GM19372 (cell line): ENCODE data around the gene IGFALS.

Source experiments
- ATAC-seq: cut with Tn5 transposase; IDR thresholded peaks from one replicate; pipeline ENCODE4 v1.9.1; 2021; ENCODE audit warnings: mild to moderate bottlenecking, low read depth, moderate library complexity; ENCODE audit not compliant: unreplicated experiment

IGFALS gene

DNA sequence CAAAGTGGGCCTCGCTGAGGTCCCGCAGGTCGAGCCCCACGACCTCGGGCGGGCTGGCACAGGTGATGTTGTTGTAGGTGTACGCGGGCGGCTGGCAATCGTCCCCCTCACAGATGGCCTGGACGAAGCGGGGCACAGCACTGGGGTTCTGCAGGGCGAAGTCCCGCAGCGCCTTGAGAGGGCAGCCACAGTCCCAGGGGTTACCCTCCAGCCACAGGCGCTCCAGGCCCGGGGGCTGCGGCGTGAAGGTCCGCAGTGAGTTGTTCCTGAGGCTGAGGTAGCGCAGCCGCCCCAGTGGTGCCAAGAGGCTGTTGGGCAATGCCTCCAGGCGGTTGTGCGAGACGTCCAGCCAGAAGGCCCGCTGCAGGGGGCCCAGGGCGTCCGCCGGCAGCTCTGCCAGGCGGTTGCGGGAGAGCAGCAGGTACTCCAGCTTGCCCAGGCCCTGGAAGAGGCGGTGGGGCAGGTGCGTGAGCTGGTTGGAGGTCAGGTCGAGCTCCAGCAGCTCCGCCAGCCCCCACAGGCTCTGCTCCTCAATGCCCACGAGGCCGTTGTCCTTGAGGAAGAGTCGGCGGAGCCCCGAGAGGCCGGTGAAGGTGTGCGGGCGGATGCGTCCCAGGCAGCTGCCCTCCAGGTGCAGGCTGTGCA lies 2.8 kb downstream of the IGFALS start:
- no peak for ATAC-seq

GRCh38 chr16:1790261-1790610 lies 3.3 kb downstream of the IGFALS start:
- ATAC-seq: no peak

DNA sequence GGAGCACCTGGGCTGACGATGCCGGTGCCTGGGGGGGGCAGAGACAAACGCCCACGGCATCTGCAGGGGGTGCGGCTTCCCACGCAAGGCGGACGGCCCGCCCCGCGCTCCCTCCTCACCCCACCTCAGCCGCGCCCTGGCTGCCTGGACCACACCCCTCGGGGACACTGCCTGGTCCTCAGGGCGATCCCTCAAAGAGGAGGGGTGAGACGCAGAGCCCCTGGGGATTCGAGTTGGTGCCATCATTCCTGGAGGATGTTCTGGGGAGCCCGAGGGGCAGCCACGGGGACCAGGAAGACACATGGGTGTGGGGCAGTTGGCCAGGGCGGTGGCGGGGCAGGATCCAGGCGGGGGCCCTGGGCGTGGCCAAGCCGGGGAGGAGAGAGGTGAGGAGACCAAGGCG lies 3.9 kb downstream of the IGFALS start:
- ATAC-seq: no peak

DNA sequence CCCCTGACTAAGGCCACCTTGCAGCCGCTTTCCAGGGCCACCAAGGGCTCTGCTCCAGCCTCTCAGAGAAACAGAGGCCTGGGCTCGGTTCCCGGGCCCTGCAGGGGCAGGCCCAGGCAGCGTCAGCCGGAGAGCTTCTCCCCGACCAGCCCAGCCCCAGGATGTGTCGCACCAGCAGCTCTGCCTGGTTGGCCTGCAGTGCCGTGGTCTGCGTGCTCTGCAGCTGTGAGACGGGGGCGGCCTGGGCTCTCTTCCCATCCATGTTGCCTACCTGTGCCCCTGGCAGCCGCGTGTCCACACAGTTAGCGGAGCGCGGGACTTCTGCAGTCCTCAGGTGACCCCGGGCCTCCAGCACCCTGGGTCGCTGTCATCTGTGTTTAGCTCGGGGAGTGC lies 4.8 kb downstream of the IGFALS start:
- ATAC-seq: no peak

DNA sequence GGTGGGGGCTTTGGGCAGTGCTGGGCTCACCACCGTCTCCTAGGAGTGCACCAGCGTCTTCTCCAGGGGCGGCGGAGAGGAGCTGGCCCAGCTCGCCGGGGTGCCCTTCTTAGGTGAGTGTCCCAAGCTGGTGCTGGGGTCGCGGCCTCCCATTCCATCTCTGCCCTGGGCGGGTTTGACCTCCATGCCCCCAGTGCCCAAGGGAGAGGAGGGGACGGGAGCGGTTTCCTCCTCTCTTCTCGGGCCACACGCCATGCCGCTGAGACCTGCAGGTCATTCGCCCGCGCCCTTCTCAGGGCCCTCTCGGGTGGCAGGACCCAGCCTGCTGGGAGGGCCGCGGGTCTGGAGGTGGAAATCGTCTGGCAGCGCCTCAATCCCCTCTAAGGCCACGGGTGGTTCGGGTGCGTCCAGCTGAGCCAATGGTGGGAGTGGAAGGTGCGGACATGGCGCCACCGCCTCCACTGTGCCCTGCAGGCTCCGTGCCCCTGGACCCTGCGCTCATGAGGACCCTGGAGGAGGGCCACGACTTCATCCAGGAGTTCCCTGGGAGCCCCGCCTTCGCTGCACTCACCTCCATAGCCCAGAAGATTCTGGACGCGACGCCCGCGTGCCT lies 5.3 kb downstream of the IGFALS start:
- no peak for ATAC-seq

- no peak for ATAC-seq
Measured at GRCh38 chr16:1787322-1788094, 6.0 kb downstream of the IGFALS start.

- no peak for ATAC-seq
Measured at GRCh38 chr16:1787056-1787321, 6.5 kb downstream of the IGFALS start.

GRCh38 chr16:1786242-1787055 lies 7.1 kb downstream of the IGFALS start:
- ATAC-seq: no peak

GRCh38 chr16:1785846-1786170 lies 7.7 kb downstream of the IGFALS start:
- no peak for ATAC-seq

DNA sequence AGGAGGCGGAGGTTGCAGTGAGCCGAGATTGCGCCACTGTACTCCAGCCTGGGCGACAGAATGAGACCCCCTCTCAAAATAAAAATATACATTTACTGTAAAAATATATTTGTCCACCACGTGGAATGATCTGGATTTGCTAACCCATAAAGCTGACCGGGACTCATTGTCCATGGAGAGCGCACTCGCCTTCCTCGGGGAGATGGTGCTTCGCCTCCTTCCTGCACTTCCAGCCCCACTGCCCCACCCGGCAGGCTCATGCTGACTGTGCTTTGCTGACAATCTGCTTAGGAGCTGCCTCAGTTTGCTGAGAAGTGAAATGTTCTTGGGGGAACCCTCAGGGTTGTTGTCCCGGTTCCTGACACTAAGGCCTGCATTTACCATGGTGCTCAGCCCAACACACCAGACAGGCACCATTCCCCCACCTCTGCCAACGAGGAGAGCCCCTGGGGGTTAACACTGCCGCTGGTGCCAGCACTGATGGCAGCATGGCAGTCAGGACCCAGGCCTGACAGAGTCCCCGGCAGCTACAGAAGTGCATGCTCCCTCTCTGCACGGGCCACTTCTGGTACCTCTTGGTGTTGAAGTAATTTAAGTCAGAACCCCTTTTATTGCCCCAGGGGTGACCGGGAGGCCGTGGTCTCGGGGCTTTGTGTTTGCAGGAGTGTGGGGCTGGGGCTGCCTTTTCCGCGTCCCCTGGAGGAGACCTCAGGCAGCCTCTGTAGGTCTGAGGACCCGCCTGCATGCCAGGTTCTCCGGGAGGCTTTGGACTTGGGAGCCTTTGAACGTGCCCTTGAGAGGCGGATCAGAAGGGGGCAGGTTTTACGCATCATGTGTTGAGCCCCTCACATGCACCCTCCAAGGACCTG lies 8.3 kb downstream of the IGFALS start:
- ATAC-seq: no peak

DNA sequence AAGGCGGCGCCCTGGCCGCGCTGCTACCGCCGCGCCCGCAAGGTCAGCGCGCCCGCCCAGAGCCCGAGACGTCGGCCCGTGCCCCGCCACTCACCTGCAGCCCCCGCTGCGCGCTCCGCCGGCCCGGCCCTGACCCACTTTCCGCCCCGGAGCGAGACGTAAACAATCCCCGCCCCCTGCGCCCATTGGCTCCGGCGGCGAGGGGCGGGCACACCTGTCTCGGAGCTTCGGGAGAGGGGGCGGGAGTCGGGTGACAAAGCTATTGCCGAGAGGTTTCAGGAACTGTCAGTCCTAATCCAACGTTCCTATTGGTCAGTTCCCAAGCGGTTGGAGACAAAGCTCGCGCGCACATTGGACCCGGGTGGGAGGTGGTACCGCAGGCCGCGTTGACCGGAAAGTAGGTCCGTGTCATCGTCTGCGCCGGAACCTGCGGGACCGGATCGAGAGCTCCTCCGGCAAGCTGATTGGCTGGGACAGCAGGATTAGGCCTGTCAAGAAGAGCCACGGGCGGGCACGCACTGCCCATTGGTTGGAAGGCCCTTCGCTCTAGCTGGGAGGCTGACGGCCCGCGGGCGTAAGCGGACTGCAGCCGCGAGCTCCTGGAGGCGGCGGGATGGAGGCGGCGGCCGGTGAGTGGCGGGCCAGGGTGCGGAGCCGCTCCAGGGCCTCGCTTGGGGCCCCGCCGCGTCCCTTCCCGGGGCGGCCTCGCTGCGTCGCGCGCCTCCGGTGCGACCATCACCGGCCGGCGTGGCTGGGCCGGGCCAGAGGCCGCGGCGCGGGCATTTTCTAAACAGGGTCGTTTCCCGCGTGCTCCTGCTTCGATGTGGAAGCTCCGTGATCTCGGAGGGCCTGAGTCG lies 10.9 kb downstream of the IGFALS start, which contains the start of the genes NUBP2 and SPSB3:
TSS of gene NUBP2 (plus strand) at position 553 of the 857 bp plus-strand sequence. CDS start at position 614, 61 bp downstream.
TSS of gene SPSB3 (minus strand) at position 164 of the 857 bp plus-strand sequence. CDS start 1,088 bp downstream, outside the sequence.
- peak; percentile 86 for ATAC-seq

- ATAC-seq: peak; percentile 4
Measured at GRCh38 chr16:1781758-1782407, 11.6 kb downstream of the IGFALS start.

DNA sequence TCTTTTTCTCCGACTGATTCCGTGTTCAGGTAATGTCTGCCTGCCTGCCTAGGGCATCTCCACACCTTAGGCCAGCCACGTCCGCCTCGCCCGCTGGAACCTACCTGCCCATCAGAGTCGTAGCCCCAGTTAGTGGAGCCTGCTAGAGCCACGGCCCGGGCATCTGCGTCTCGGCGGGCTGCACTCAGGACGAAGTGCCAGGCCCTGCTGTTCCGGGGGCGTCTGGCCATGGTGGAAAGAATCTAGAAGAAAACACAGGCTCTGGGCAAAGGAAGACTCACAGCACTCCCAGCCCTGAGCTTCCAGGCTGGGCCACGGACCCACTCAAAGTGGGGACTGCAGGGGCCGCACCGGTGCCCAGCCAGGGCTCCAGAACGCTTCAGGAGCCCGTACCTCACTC lies 12.3 kb downstream of the IGFALS start:
- ATAC-seq: no peak

DNA sequence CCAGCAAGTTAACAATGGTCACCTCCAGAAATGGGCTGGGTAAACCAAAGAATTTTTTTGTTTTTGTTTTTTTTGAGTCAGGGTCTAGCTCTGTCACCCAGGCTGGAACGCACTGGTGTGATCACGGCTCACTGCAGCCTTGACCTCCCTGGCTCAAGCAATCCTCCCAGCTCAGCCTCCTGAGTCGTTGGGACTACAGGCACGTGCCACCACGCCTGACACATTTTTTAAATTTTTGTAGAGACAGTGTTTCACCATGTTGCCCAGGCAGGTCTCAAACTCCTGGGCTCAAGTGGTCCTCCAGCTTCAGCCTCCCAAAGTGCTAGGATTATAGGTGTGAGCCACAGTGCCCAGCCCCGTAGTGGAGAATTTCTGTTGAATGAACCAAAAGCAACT lies 12.8 kb downstream of the IGFALS start:
- ATAC-seq: no peak

DNA sequence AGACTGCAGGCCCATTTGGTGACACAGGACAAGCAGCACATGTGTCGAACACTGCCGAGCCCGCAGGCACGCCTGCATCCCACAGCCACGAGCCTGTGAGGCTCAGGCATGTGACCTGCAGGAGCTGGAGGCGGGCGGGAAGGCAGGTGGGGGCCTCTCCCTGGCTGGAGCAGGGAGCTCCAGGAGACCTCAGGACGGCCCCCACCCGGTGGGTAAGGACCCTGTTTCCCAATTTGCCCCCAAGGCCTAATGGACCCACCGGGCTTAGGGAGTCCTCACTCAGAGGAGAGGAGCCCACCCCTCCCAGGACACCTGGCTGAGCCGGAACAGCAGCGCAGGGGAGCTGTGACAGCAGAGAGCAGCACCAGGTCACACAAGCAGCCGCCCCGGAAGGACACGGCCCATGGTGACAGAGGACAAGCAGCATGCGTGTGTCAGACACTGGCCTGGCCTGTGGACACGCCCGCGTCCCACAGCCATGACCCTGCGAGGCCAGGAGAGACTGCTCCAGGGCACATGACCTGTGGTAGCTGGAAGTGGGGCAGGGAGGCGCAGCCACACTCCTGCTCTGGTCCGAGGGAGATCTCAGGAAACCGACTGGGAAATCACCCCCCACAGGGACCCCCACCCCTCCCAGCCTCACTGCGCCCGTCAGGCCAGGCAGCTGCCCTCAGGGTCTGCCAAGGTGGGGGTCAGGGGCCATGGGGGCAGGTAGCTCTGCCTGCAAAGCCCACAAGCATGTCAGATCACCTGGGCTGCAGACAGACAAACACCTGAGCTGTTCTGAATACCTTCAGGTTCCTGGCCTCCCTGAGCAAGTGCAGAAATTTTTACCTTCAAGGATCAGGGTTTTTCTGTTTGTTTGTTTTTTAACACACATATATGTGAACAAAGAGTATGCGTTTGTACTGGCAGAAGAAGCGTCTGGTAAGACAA lies 13.5 kb downstream of the IGFALS start:
- ATAC-seq: no peak

DNA sequence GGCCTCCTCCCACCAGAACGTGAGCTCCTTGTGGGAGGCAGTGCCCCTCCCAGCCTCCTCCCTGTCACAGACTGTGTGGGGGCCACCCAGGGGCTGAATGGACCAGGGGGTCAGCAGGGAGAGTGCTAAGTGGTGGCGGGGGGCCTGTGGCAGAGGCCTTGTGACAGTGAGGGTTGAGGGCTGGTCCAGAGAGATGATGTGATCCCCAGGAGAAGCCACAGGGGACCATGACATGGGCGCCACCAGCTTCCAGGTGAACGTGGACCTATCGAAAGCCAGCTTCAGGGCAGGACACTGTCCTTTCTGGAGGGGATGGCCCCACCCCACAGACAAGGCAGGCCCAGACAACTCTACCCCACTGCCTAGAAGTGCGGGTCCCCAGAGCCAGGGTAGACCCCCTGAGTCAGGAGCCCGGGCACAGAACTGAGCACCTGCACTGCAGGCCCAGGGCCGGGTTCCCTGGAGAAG lies 14.2 kb downstream of the IGFALS start:
- no peak for ATAC-seq
